Measurements from ENCODE around the gene SORCS2.

The SORCS2 gene

DNA sequence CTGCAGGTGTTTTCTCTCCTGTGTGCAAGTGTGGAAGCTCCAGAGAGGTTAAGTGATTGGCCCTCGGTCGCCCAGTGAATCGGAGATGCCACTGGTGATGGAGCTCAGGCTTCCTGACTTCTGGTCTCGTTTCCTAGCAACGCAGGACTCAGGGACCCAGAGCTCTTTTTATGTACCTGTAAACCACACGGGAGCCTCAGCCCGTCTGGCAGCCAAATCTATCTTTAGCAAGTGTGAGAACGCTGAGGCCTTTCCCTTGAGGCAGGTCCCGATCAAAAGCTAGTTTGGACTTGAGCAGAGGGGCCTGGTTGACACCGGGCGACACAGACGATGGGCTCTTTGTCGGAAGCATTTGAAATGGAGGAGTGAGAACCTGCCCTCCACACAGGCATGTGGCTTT lies 116.8 kb downstream of the SORCS2 start:
- DNase-seq: no peak

GRCh38 chr4:7309636-7310390 lies 117.5 kb downstream of the SORCS2 start:
- no peak for DNase-seq

GRCh38 chr4:7310451-7310850 lies 118.1 kb downstream of the SORCS2 start:
- DNase-seq: no peak

GRCh38 chr4:7311205-7311604 lies 118.9 kb downstream of the SORCS2 start:
- no peak for DNase-seq

GRCh38 chr4:7312691-7313090 lies 120.4 kb downstream of the SORCS2 start:
- DNase-seq: no peak

DNA sequence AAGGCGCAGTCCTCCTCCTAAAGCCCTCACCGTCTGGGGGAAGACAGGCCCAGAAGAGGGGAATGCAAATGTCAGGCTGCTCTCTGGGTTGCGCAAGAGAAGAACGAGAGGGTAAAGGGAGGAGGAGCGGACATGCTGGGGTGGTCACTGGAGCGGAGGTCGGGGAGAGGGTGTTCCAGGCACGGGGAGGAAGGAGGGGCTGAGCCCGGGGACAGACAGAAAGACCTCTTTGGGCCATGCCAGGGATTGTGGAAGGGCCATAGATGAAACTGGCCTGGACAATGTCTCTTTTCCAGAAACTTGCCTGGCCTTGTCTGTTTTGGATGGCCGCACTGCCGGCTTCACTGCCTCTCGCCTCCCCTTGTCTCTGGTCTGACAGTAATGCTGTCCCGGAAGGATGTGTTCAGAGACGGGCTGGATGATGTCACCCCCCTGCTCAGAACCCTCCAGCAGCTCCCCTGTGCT lies 121.0 kb downstream of the SORCS2 start:
- DNase-seq: no peak

GRCh38 chr4:7313991-7314390 lies 121.7 kb downstream of the SORCS2 start:
- DNase-seq: no peak

GRCh38 chr4:7315286-7315685 lies 122.9 kb downstream of the SORCS2 start:
- no peak for DNase-seq

- DNase-seq: no peak
Observed at GRCh38 chr4:7315935-7316334, 123.6 kb downstream of the SORCS2 start.

- DNase-seq: no peak
Observed at GRCh38 chr4:7319024-7319423, 126.7 kb downstream of the SORCS2 start.

DNA sequence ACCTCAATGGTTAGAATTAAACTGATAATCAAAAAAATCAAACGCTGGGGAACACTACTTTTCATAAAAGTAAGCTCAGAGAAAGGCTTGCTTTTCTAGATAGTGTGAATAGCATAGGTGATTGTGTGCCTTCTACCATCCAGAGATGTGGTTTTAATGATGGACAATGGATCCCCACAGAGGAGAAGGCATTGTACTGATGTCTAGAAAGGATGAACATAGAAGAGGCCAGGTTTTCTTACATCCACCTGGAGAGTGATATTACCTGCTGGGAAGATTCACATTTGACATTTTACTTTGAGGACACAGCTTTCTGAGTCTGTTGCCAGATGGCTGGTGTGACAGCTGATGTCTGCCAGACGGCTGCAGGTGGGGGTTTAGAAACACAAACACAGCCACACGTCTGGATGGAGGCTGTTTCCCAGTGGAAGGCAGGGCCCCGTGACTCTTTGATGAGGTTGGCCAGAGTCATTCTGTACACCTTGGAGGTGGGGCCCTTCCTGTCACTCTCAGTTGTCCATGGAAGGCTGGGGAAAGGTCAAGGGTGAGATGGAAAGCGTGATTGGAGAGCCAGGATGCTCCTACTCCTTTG lies 128.0 kb downstream of the SORCS2 start:
- DNase-seq: no peak

GRCh38 chr4:7322166-7322991 lies 130.0 kb downstream of the SORCS2 start:
- DNase-seq: no peak

- no peak for DNase-seq
Observed at GRCh38 chr4:7323461-7323871, 131.1 kb downstream of the SORCS2 start.

DNA sequence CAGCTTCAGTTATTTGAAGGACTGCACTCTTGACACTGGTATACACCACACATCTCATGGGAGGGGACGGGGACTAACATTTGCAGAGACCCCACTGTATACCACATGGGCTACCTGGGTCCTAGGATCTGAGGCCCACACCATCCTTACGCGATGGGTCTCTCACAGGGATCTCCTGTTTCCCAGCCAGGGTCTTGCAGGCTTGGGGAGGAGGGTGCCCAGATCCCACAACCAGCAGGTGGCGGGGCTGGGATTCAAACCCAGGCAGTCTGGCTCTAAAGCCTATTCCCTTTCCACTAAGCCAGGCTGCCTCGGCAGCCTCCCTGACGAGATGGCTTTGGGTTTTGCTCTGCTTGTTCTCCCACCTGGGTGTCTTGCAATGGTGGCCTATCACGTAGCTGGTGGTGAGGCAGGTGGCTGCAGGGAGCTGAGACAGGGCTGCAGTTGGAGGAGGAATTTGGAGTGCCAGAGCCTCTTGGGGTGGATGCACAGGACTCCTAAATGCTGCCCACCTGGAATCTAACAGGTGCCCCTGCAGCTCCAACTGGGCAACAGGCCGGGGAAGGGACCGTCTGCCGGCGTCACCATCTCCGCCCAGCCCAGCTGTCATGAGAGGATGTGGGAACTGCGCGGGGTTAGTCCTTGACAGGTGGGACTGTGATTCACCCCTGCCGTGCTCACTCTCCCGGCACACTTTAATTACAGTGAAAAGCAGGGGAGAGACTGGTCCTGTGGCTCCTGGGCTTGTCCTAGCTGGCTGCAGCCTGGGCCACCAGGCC lies 131.7 kb downstream of the SORCS2 start:
- DNase-seq: no peak

DNA sequence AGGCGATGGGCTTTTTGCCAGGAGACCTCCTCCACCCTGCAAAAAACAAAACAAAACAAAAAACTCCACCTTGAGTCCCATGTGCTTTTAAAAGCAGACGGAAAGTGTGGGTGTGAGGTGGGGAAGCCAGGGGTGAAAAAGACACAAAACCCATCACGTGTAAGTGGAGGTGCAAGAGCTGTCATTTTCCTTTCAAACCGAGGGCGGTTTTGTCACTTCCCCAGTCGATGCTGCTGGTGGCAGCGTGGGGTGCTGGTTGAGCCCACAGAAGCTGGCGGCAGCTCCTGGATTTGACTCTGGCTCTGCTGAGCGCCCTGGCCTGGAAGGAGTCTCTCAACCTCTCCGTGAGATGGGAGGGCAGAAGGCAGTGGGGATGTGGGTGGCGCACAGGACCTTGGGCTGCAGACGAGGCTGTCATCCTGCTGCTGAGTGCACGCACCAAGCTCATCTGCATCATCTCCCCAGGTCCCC lies 132.3 kb downstream of the SORCS2 start:
- DNase-seq: no peak

- no peak for DNase-seq
Observed at GRCh38 chr4:7325541-7325940, 133.2 kb downstream of the SORCS2 start.

DNA sequence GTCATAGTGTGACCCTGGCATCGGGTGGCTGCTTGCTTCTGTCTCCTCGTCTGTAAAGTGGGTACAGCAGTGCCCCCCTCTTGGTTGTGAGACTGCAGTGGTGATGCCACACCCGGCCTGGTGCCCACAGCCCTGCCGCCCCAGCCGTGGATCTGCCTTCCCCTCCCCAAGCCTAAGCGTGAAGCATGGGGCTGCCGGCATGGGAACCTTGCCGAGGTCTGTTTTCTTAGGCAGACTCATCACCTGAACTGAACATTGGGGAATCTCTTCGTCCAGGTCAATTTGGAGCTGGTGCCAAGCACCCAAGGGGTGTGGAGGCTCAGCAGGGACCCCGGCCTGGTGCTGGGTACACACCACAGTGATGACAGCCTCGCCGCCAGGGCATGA lies 134.0 kb downstream of the SORCS2 start:
- no peak for DNase-seq

- no peak for DNase-seq
Observed at GRCh38 chr4:7326693-7327340, 134.5 kb downstream of the SORCS2 start.

- no peak for DNase-seq
Observed at GRCh38 chr4:7327341-7327885, 135.1 kb downstream of the SORCS2 start.

- DNase-seq: no peak
Observed at GRCh38 chr4:7328162-7328912, 136.0 kb downstream of the SORCS2 start.
